ENCODE measurements around the gene LINGO3.
"Not testable (repeated sequence)": the region's sequence is repeated elsewhere in the genome, so short reads cannot be mapped to it uniquely, and the experiment has no call there.

DNA sequence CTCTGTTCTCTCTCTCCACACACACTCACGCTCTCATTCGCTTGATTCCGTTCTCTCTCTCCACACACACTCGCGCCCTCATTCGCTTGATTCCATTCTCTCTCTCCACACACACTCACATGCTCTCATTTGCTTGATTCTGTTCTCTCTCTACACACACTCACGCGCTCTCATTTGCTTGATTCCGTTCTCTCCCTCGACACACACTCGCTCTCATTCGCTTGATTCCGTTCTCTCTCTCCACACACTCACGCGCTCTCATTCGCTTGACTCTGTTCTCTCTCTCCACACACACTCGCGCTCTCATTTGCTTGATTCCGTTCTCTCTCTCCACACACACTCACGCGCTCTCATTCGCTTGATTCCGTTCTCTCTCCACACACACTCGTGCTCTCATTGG, 41.9 kb upstream of the LINGO3 start:
- TF ChIP-seq KDM4A (IDR thresholded peaks at IDR 0.05; ENCODE audit: low read depth, low read length, severe bottlenecking); EZH2 (IDR thresholded peaks at IDR 0.05; ENCODE audit: low read depth, low read length, severe bottlenecking); SIN3A (conservative IDR thresholded peaks at IDR 0.05 in 1 of 2, IDR thresholded peaks at IDR 0.05 in 1 of 2; ENCODE audit: low read depth in 1 of 2, low read length in 2 of 2); CBX8 (IDR thresholded peaks at IDR 0.05; ENCODE audit: borderline replicate concordance, low read depth, low read length); HDAC6 (IDR thresholded peaks at IDR 0.05; ENCODE audit: low read depth, low read length); POLR2A (IDR thresholded peaks at IDR 0.05; ENCODE audit: control extremely low read depth in 1 of 2, low read depth in 2 of 2, low read length in 2 of 2); POLR2AphosphoS5 (IDR thresholded peaks at IDR 0.05; ENCODE audit: low read depth, low read length); CBX5 (IDR thresholded peaks at IDR 0.05; ENCODE audit: low read depth, low read length); BCL11A (IDR thresholded peaks at IDR 0.05; ENCODE audit: low read depth in 2 of 2, low read length in 2 of 2); SIRT6 (IDR thresholded peaks at IDR 0.05; ENCODE audit: low read length); ZNF274 (IDR thresholded peaks at IDR 0.05; ENCODE audit: borderline replicate concordance, extremely low read depth, low read length); SIX5 (IDR thresholded peaks at IDR 0.05; ENCODE audit: low read depth, low read length): not testable (repeated sequence)
- TF ChIP-seq, protein P1, sequence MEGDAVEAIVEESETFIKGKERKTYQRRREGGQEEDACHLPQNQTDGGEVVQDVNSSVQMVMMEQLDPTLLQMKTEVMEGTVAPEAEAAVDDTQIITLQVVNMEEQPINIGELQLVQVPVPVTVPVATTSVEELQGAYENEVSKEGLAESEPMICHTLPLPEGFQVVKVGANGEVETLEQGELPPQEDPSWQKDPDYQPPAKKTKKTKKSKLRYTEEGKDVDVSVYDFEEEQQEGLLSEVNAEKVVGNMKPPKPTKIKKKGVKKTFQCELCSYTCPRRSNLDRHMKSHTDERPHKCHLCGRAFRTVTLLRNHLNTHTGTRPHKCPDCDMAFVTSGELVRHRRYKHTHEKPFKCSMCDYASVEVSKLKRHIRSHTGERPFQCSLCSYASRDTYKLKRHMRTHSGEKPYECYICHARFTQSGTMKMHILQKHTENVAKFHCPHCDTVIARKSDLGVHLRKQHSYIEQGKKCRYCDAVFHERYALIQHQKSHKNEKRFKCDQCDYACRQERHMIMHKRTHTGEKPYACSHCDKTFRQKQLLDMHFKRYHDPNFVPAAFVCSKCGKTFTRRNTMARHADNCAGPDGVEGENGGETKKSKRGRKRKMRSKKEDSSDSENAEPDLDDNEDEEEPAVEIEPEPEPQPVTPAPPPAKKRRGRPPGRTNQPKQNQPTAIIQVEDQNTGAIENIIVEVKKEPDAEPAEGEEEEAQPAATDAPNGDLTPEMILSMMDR (IDR thresholded peaks at IDR 0.05; ENCODE audit: control extremely low read depth in 1 of 3, insufficient read depth in 1 of 3, low read depth in 1 of 3, low read length in 3 of 3), result not testable (repeated sequence)
- TF ChIP-seq, protein P2, sequence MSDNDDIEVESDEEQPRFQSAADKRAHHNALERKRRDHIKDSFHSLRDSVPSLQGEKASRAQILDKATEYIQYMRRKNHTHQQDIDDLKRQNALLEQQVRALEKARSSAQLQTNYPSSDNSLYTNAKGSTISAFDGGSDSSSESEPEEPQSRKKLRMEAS (IDR thresholded peaks at IDR 0.05), result not testable (repeated sequence)
